HG03469 (cell line): ENCODE results near the gene PCDHGB1.
"Not testable (repeated sequence)": the region's sequence is repeated elsewhere in the genome, so short reads cannot be mapped to it uniquely, and the experiment has no call there.

Source experiments
- ATAC-seq: cut with Tn5 transposase; IDR thresholded peaks from one replicate; pipeline ENCODE4 v1.9.1; 2021; ENCODE audit warnings: mild to moderate bottlenecking, moderate library complexity, moderate number of reproducible peaks; ENCODE audit not compliant: unreplicated experiment

The PCDHGB1 gene

GRCh38 chr5:141345327-141345726 lies 4.6 kb upstream of the PCDHGB1 start:
- no peak for ATAC-seq

GRCh38 chr5:141346017-141346416 lies 3.9 kb upstream of the PCDHGB1 start:
- ATAC-seq, result not testable (repeated sequence)

- ATAC-seq, result no peak
Observed at GRCh38 chr5:141351591-141351990, 1.7 kb downstream of the PCDHGB1 start.

GRCh38 chr5:141354900-141355469 lies 5.1 kb downstream of the PCDHGB1 start, which contains the start of gene PCDHGA4:
PCDHGA4 (plus strand) TSS chr5:141355021; CDS start chr5:141355108, 87 bp downstream.
- no peak for ATAC-seq

- ATAC-seq, result no peak
Observed at GRCh38 chr5:141355641-141356040, 5.7 kb downstream of the PCDHGB1 start.

- no peak for ATAC-seq
Observed at GRCh38 chr5:141356133-141356532, 6.2 kb downstream of the PCDHGB1 start.

- ATAC-seq, result no peak
Observed at GRCh38 chr5:141356950-141357349, 7.1 kb downstream of the PCDHGB1 start.

GRCh38 chr5:141359790-141360426 lies 10.0 kb downstream of the PCDHGB1 start, which contains the start of gene PCDHGB2:
PCDHGB2 (plus strand) TSS chr5:141359994; CDS start chr5:141360136, 142 bp downstream.
- peak; percentile 74 for ATAC-seq

GRCh38 chr5:141360685-141361084 lies 10.8 kb downstream of the PCDHGB1 start:
- ATAC-seq, result no peak

GRCh38 chr5:141362719-141363118 lies 12.8 kb downstream of the PCDHGB1 start:
- ATAC-seq, result no peak

- no peak for ATAC-seq
Observed at GRCh38 chr5:141363952-141364660, 14.2 kb downstream of the PCDHGB1 start, which contains the start of gene PCDHGA5. PCDHGA5 (plus strand) TSS chr5:141364162; CDS start chr5:141364331, 169 bp downstream.

GRCh38 chr5:141366016-141366896 lies 16.4 kb downstream of the PCDHGB1 start:
- no peak for ATAC-seq

GRCh38 chr5:141369994-141370848 lies 20.3 kb downstream of the PCDHGB1 start, which contains the start of gene PCDHGB3:
PCDHGB3 (plus strand) TSS chr5:141370242; CDS start chr5:141370395, 153 bp downstream.
- ATAC-seq, result peak; percentile 96

- ATAC-seq, result no peak
Observed at GRCh38 chr5:141371572-141372475, 21.9 kb downstream of the PCDHGB1 start.

- no peak for ATAC-seq
Observed at GRCh38 chr5:141373673-141374317, 23.9 kb downstream of the PCDHGB1 start, which contains the start of gene PCDHGA6. PCDHGA6 (plus strand) TSS chr5:141373891; CDS start chr5:141374084, 193 bp downstream.

GRCh38 chr5:141374627-141375026 lies 24.7 kb downstream of the PCDHGB1 start:
- ATAC-seq, result no peak

GRCh38 chr5:141375444-141376155 lies 25.7 kb downstream of the PCDHGB1 start:
- not testable (repeated sequence) for ATAC-seq
